Liver (tissue), 3 donors: ENCODE data around the gene AIDA.

Experiments used
- FOXA1 ChIP-seq: IDR thresholded peaks from 2 replicates; pipeline ENCODE4 v1.6.1; 2016; ENCODE audit warnings: antibody characterized with exemption
- JUND ChIP-seq, 2 donors: IDR thresholded peaks; 2 replicates each; pipeline ENCODE4 v1.6.1; 2016; ENCODE audit warnings: antibody characterized with exemption in 2 of 2
- MAX ChIP-seq: IDR thresholded peaks from 2 replicates; pipeline ENCODE4 v1.6.1; 2016; ENCODE audit warnings: antibody characterized with exemption
- RAD21 ChIP-seq, 2 donors: IDR thresholded peaks; 2 replicates each; pipeline ENCODE4 v1.6.1; 2016; ENCODE audit warnings: antibody characterized with exemption in 2 of 2, mild to moderate bottlenecking in 2 of 2
- RXRA ChIP-seq, 2 donors: IDR thresholded peaks; 2 replicates each; pipeline ENCODE4 v1.6.1; 2017 to 2018; ENCODE audit warnings: antibody characterized with exemption in 2 of 2, mild to moderate bottlenecking in 1 of 2
- TAF1 ChIP-seq: conservative IDR thresholded peaks from 2 replicates; pipeline ENCODE4 v1.6.1; 2016; ENCODE audit warnings: antibody characterized with exemption, mild to moderate bottlenecking
- YY1 ChIP-seq: IDR thresholded peaks from 2 replicates; pipeline ENCODE4 v1.6.1; 2016; ENCODE audit warnings: antibody characterized with exemption, mild to moderate bottlenecking
- ZBTB33 ChIP-seq: IDR thresholded peaks from 2 replicates; pipeline ENCODE4 v1.6.1; 2016; ENCODE audit warnings: antibody characterized with exemption
- TF ChIP-seq, protein P1 (sequence below): fragments of 150-350 bp; IDR thresholded peaks from 2 replicates; pipeline ENCODE4 v1.5.1; 2017; ENCODE audit warnings: improper control_type of control experiment, low read depth, low read length; ENCODE audit not compliant: missing input control
- donor health status: healthy.
- donor health status: healthy.

GRCh38 chr1:222728746-222729145, 16.5 kb upstream of the AIDA start:
- TF ChIP-seq, protein P1, sequence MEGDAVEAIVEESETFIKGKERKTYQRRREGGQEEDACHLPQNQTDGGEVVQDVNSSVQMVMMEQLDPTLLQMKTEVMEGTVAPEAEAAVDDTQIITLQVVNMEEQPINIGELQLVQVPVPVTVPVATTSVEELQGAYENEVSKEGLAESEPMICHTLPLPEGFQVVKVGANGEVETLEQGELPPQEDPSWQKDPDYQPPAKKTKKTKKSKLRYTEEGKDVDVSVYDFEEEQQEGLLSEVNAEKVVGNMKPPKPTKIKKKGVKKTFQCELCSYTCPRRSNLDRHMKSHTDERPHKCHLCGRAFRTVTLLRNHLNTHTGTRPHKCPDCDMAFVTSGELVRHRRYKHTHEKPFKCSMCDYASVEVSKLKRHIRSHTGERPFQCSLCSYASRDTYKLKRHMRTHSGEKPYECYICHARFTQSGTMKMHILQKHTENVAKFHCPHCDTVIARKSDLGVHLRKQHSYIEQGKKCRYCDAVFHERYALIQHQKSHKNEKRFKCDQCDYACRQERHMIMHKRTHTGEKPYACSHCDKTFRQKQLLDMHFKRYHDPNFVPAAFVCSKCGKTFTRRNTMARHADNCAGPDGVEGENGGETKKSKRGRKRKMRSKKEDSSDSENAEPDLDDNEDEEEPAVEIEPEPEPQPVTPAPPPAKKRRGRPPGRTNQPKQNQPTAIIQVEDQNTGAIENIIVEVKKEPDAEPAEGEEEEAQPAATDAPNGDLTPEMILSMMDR, result no peak
- TF ChIP-seq TAF1 (no peak), JUND (IDR thresholded peaks at IDR 0.05) (no peak), MAX (no peak), RAD21 (IDR thresholded peaks at IDR 0.05) (no peak), FOXA1 (no peak), RXRA (IDR thresholded peaks at IDR 0.05) (no peak), ZBTB33 (no peak), YY1 (no peak)
